Smooth muscle cell (in vitro differentiated cells): Measurements from ENCODE around the gene ATG2B. TPM values are rescaled to one million over a fixed set of nuclear protein-coding genes. Genes with fewer than 3 reads are reported as not detected.

Experiments
- polyA plus RNA-seq: library from polyadenylated mRNA; unstranded; fragments of >200 nt; fragmentation: Nextera tagmentation; extraction: Ambion mirVana; gene quantifications from 2 replicates; pipeline ENCODE4 v1.2.1, GENCODE V29; 2016
- small RNA-seq: library from RNA; depleted of rRNA; stranded (forward); fragments of <200 nt; gene quantifications from one replicate; pipeline ENCODE3, GENCODE V24; 2014
- total RNA-seq: library from RNA; depleted of rRNA; stranded (reverse); fragments of >200 nt; gene quantifications from 2 replicates; pipeline ENCODE4 v1.2.3, GENCODE V29; 2014

The ATG2B gene
- total and polyA plus RNA-seq, 2 experiments from 2014 or later = 1.9 to 21.5 TPM

Small RNA genes within 50 kb of the gene (small RNA-seq; reads per million reads assigned to genes)
- 0.08 reads per million for gene RNU2-33P

Other genes with a start within 250 kb of the ATG2B start
- 12.2 and 16.9 TPM in 2 replicates for gene BDKRB2, start 158.5 kb downstream of the ATG2B start, total RNA-seq
- gene BDKRB2, start 158.5 kb downstream of the ATG2B start, polyA plus RNA-seq = 10.4 and 16.6 TPM in 2 replicates
- 17.5 and 28.2 TPM in 2 replicates for gene BDKRB1, start 107.1 kb downstream of the ATG2B start, total RNA-seq
- 29.3 and 39.6 TPM in 2 replicates for gene BDKRB1, start 107.1 kb downstream of the ATG2B start, polyA plus RNA-seq
- gene GSKIP, start 185 bp upstream of the ATG2B start, total RNA-seq = 35.2 and 46.6 TPM in 2 replicates
- gene GSKIP, start 185 bp upstream of the ATG2B start, polyA plus RNA-seq = 19.7 and 21.2 TPM in 2 replicates
- 4.9 and 5.1 TPM in 2 replicates for gene AK7, start 28.8 kb upstream of the ATG2B start, total RNA-seq
- gene AK7, start 28.8 kb upstream of the ATG2B start, polyA plus RNA-seq = 2.3 and 3.5 TPM in 2 replicates
- gene PAPOLA, start 139.0 kb upstream of the ATG2B start, total RNA-seq = 137 and 140 TPM in 2 replicates
- gene PAPOLA, start 139.0 kb upstream of the ATG2B start, polyA plus RNA-seq = 109 and 119 TPM in 2 replicates